SK-N-SH treated with all-trans-retinoic acid at 6 μM for 48 hours (cell line): ENCODE results near the gene CDKN1A.

Experiments
- CSDC2 ChIP-seq: fragments of 250-450 bp; sonication (Bioruptor Pico); IDR thresholded peaks from 2 replicates; pipeline ENCODE4 v1.5.0; 2020; ENCODE audit warnings: mild to moderate bottlenecking, moderate library complexity
- GLIS3 ChIP-seq: fragments of 250-450 bp; sonication (Bioruptor Pico); IDR thresholded peaks from 2 replicates; pipeline ENCODE4 v1.5.0; 2020; ENCODE audit warnings: mild to moderate bottlenecking, moderate library complexity
- ISL1 ChIP-seq: fragments of 250-450 bp; sonication (Bioruptor Pico); IDR thresholded peaks from 2 replicates; pipeline ENCODE4 v2.1.2; 2022; ENCODE audit warnings: mild to moderate bottlenecking, moderate library complexity
- PPARA ChIP-seq: fragments of 250-450 bp; sonication (Bioruptor Pico); IDR thresholded peaks from 2 replicates; pipeline ENCODE4 v1.5.0; 2020; ENCODE audit warnings: mild to moderate bottlenecking, borderline replicate concordance
- RARB ChIP-seq: fragments of 250-450 bp; sonication (Bioruptor Pico); IDR thresholded peaks from 2 replicates; pipeline ENCODE4 v1.8.0; 2021; ENCODE audit warnings: mild to moderate bottlenecking, moderate library complexity
- SNAI2 ChIP-seq: fragments of 250-450 bp; sonication (Bioruptor Pico); IDR thresholded peaks from 2 replicates; pipeline ENCODE4 v1.5.0; 2020; ENCODE audit warnings: mild to moderate bottlenecking, moderate library complexity
- TCF4 ChIP-seq: fragments of 250-450 bp; sonication (Bioruptor Pico); IDR thresholded peaks from 2 replicates; pipeline ENCODE4 v1.8.0; 2021; ENCODE audit warnings: mild to moderate bottlenecking, moderate library complexity, borderline replicate concordance
- ZC3H10 ChIP-seq: fragments of 250-450 bp; sonication (Bioruptor Pico); IDR thresholded peaks from 2 replicates; pipeline ENCODE4 v1.5.1; 2021; ENCODE audit warnings: mild to moderate bottlenecking, moderate library complexity
- ZNF70 ChIP-seq: fragments of 450-650 bp; formaldehyde crosslinking; IDR thresholded peaks from 2 replicates; pipeline ENCODE4 v1.5.0; 2020; ENCODE audit warnings: mild to moderate bottlenecking, moderate library complexity
- TF ChIP-seq, protein P1 (sequence below): fragments of 250-450 bp; sonication (Bioruptor Pico); IDR thresholded peaks from 2 replicates; pipeline ENCODE4 v1.8.0; 2020; ENCODE audit warnings: mild to moderate bottlenecking, moderate library complexity, borderline replicate concordance
- TF ChIP-seq, protein P2 (sequence below): fragments of 250-450 bp; sonication (Bioruptor Pico); IDR thresholded peaks from 2 replicates; pipeline ENCODE4 v1.5.1; 2020; ENCODE audit warnings: low read depth, mild to moderate bottlenecking, moderate library complexity

DNA sequence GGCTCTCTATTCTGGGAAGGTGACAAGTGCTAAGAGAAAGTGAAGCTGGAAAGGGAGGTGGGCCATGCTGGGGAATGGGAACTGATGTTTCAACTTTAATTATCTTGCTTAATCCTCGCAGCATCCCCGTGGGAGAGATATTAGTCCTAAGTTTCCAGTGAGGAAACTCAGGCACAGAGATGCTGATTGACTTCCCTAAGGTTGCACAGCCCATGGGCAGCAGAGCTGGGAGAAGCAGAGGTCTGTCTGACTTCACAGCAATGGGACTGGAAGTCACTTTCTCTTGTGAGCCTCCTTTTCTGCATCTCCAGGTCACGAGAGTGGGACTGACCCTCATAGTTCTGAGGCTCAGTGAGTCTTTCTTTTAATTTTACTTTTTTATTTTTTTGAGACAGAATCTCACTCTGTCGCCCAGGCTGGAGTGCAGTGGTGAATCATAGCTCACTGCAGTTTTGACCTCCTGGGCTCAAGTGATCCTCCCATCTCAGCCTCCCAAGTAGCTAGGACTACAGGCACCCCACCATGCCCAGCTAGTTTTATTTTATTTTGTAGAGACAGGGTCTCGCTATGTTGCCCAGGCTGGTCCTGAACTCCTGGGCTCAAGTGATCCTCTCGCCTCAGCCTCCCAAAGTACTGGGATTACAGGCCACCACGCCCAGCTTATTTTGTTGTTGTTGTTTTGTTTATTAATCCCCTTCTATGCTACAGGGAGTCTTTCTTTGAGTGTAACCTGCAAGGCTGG is 21.7 kb downstream of the CDKN1A start:
- TF ChIP-seq PPARA (CRISPR knock-in tag): no peak
- TF ChIP-seq ZC3H10 (CRISPR knock-in tag): no peak
- no peak for TF ChIP-seq GLIS3 (CRISPR knock-in tag)
- no peak for TF ChIP-seq CSDC2 (CRISPR knock-in tag)
- no peak for TF ChIP-seq SNAI2 (CRISPR knock-in tag)
- TF ChIP-seq ZNF70 (CRISPR knock-in tag): no peak
- TF ChIP-seq ISL1 (CRISPR knock-in tag): no peak
- TF ChIP-seq, protein P1, sequence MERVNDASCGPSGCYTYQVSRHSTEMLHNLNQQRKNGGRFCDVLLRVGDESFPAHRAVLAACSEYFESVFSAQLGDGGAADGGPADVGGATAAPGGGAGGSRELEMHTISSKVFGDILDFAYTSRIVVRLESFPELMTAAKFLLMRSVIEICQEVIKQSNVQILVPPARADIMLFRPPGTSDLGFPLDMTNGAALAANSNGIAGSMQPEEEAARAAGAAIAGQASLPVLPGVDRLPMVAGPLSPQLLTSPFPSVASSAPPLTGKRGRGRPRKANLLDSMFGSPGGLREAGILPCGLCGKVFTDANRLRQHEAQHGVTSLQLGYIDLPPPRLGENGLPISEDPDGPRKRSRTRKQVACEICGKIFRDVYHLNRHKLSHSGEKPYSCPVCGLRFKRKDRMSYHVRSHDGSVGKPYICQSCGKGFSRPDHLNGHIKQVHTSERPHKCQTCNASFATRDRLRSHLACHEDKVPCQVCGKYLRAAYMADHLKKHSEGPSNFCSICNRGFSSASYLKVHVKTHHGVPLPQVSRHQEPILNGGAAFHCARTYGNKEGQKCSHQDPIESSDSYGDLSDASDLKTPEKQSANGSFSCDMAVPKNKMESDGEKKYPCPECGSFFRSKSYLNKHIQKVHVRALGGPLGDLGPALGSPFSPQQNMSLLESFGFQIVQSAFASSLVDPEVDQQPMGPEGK (CRISPR knock-in tag): no peak
- TF ChIP-seq TCF4 (CRISPR knock-in tag): no peak
- no peak for TF ChIP-seq RARB (CRISPR knock-in tag)
- TF ChIP-seq, protein P2, sequence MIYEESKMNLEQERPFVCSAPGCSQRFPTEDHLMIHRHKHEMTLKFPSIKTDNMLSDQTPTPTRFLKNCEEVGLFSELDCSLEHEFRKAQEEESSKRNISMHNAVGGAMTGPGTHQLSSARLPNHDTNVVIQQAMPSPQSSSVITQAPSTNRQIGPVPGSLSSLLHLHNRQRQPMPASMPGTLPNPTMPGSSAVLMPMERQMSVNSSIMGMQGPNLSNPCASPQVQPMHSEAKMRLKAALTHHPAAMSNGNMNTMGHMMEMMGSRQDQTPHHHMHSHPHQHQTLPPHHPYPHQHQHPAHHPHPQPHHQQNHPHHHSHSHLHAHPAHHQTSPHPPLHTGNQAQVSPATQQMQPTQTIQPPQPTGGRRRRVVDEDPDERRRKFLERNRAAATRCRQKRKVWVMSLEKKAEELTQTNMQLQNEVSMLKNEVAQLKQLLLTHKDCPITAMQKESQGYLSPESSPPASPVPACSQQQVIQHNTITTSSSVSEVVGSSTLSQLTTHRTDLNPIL (CRISPR knock-in tag): no peak
